NCI-H1105 treated with DMSO at 0.1 percent for 48 hours (cell line): ENCODE data around the gene CALHM6.
A peak's percentile ranks its signal among the peaks of the same experiment; 100 is the strongest.
"Not testable (repeated sequence)": the region's sequence is repeated elsewhere in the genome, so short reads cannot be mapped to it uniquely, and the experiment has no call there.

Experiments
- DNase-seq: peaks from one replicate; lab custom pipeline; 2025; lab: John Stamatoyannopoulos, UW

The CALHM6 gene

GRCh38 chr6:116476002-116476678 is 15.0 kb downstream of the CALHM6 start:
- DNase-seq = no peak

GRCh38 chr6:116482780-116483179 is 21.6 kb downstream of the CALHM6 start:
- no peak for DNase-seq

GRCh38 chr6:116483616-116484015 is 22.4 kb downstream of the CALHM6 start:
- peak; percentile 71 for DNase-seq

GRCh38 chr6:116485559-116486184 is 24.5 kb downstream of the CALHM6 start:
- no peak for DNase-seq

GRCh38 chr6:116491610-116492330 is 30.6 kb downstream of the CALHM6 start:
- DNase-seq = no peak

GRCh38 chr6:116492331-116493067 is 31.3 kb downstream of the CALHM6 start:
- DNase-seq = no peak

- not testable (repeated sequence) for DNase-seq
These were observed 34.0 kb downstream of the CALHM6 start for GRCh38 chr6:116495161-116495560.

- DNase-seq = peak; percentile 34
These were observed 36.0 kb downstream of the CALHM6 start for GRCh38 chr6:116497113-116497676.

- DNase-seq = no peak
These were observed 39.8 kb downstream of the CALHM6 start for GRCh38 chr6:116500969-116501433.

- DNase-seq = no peak
These were observed 46.1 kb downstream of the CALHM6 start for GRCh38 chr6:116507324-116507723.

- no peak for DNase-seq
These were observed 47.4 kb downstream of the CALHM6 start for GRCh38 chr6:116508527-116508926.

- no peak for DNase-seq
These were observed 50.4 kb downstream of the CALHM6 start, which contains the start of gene CALHM5 for GRCh38 chr6:116511424-116512110. TSS of gene CALHM5 (plus strand) at chr6:116511639. CDS start at chr6:116511697, 58 bp downstream.

- no peak for DNase-seq
These were observed 51.0 kb downstream of the CALHM6 start for GRCh38 chr6:116512111-116512559.

GRCh38 chr6:116512734-116513133 is 51.6 kb downstream of the CALHM6 start:
- no peak for DNase-seq
